Effector CD4-positive, alpha-beta T cell (primary cell): ENCODE measurements around the gene FIGLA.
"Not testable (repeated sequence)": the region's sequence is repeated elsewhere in the genome, so short reads cannot be mapped to it uniquely, and the experiment has no call there.

Experiments
- DNase-seq: peaks from one replicate; pipeline ENCODE4 v3.0.0-alpha.2; 2020

Gene FIGLA

DNA sequence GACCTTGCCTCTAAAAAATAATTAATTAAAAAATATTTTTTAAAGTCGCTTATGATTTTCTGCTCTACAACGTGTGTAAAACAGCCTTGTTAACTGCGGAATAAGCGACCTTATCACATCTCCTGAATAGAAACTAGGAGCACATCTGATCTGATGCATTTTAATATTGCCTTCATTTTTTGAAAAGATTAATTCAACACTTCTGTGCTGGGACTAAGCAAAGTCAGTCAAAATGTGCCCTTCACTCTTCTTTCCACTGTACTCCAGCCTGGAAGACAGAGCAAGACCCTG lies 17.3 kb upstream of the FIGLA start:
- no peak for DNase-seq

DNA sequence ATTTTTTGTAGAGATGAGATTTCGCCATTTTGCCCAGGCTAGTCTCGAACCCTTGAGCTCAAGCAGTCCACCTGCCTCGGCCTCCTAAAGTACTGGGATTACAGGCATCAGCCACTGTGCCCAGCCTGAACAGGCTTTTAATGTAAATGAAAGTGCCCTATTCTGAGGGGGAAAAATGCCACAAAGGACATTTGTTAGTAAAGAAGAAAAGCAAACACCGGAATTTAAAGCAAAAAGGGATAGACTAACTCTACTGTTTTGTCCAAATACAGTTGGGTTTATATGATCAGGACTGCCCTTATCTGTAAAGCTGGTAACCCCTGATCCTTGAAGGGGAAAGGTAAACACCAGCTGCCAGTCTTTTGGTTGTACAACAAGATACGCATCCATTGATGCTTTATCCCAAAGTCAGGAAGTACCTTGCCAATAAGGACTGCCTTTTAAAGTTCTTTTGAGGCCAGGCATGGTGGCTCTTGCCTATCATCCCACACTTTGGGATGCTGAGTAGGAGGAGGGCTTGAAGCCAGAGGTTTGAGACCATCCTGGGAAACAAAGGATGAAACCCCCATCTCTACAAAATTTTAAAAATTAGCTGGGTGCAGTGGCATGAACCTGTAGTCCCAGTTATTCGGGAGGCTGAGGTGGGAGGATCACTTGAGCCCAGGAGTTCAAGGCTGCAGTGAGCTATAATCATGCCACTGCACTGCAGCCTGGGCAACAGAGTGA lies 16.8 kb upstream of the FIGLA start:
- DNase-seq, result no peak

DNA sequence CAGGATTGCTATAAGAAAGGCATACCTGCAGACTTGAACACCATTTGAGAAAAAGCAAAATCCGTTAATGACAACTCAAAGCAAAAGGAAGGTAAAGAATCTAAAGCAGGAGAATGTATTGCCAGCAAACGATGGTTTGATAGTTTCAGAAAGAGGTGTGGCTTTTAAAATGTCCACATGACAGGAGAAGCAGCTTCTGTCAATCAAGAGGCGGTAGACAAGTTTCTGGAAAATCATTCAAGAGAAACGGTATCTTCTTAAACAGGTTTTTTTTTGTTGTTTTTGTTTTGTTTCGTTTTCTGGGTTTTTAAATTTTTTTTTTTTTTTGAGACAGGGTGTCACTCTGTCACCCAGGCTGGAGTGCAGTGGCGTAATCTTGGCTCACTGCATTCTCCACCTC lies 16.2 kb upstream of the FIGLA start:
- no peak for DNase-seq

DNA sequence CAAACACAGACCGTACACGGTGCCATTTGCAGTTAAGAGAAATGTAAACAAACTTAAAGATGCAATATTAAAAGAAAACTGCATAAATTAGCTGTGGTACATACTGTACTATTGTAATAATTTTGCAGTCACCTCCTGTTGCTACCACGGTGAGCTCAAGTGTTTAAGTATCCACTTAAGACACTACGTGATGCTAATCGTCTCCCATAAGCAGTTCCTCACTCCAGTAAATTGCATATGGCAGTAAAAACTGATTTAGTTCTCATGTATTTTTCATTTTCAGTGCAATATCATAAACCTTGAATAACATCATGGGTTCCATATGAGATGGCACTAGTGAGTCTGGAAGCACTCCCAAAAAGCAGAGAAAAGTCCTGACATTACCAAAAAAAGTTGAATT lies 15.6 kb upstream of the FIGLA start:
- DNase-seq, result no peak

DNA sequence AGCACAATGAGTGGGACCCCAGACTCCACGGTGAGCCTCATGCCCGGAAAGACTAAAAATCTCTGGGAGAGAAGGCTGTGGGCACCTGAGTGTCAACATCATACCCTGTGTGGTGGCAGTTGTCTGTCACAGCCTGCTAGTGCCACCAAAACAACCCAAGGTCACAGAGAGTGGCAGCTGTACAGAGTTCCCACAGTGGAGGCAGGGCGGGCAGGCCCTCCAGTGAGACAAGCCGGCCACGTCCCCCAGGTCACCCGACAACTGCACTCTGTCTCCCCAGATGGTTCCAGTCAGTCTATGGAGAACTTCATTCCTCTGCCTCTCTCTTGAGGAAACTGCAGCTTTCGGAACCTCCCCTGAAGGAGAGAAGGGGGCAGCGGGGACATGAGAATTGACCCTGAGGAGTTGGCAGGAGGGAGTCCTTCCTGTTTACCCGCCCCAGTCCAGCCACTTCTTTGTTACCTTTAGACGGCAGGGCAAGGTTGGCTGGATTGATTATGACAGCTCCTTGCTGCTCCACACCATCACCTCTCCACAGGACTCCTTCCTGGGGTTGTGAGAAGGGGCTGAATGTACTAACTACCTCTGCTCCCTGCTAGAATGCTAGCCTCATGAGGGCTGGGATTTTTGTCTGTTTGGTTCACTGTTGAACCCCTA lies 11.3 kb upstream of the FIGLA start:
- DNase-seq, result no peak

DNA sequence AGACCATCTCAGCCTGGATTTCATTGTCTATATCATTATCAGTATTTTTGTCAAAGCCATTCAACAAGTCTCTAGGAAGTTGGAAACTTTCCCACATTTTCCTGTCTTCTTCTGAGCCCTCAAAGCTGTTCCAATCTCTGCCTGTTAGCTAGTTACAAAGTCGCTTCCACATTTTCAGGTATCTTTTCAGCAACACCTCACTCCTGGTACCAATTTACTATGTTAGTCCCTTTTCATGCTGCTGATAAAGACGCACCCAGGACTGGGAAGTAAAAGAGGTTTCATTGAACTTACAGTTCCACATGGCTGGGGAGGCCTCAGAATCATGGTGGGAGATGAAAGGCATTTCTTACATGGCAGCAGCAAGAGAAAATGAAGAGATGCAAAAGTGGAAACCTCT lies 9.3 kb upstream of the FIGLA start:
- no peak for DNase-seq

DNA sequence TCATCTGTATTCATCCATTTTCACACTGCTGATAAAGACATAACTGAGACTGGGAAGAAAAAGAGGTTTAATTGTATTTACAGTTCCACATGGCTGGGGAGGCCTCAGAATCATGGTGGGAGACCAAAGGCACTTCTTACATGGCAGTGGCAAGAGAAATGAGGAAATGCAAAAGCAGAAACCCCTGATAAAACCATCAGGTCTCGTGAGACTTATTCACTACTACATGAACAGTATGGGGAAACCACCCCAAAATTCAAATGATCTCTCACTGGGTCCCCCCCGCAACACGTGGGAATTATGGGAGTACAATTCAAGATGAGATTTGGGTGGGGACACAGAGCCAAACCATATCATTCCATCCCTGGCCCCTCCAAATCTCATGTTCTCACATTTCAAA lies 7.6 kb upstream of the FIGLA start:
- not testable (repeated sequence) for DNase-seq

DNA sequence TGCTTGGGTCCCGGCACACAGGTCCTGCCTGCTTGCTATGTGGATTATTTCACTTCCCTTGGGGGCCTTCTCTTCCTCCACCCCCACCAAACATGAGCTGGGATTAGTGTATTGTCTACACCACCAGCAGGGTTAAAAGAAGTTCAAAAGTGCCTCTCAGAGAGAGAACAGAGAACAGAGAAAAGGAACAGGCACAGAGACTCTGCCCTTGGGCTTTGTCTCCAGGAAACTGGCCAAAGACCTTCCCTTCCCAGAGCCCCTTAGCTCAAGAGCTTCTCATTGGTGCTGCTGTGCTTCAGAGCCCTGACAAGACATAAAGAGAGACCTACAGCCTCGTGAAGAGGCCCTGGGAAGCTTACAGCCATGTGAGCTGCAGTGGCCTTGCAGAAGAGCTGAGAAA lies 7.1 kb upstream of the FIGLA start:
- no peak for DNase-seq

DNA sequence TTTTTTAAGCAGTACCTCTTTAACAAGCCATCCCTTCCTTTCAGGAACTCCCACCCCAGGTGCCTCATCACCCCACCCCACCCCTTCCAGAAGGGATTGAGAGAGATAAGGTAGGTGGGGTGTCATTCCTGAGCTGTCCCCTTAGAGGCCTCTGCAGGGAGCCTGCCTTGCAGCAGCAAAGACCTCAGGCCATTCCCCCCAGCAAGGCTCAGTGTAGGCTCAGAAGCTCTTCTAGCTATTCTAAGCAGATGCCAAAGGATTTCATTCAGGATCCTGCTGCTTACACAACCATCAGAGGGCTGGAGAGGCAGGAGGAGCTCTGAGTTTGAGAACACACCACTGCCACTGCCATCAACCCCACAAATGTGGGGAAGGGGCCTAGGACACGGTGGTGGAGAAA lies 5.8 kb upstream of the FIGLA start:
- no peak for DNase-seq

DNA sequence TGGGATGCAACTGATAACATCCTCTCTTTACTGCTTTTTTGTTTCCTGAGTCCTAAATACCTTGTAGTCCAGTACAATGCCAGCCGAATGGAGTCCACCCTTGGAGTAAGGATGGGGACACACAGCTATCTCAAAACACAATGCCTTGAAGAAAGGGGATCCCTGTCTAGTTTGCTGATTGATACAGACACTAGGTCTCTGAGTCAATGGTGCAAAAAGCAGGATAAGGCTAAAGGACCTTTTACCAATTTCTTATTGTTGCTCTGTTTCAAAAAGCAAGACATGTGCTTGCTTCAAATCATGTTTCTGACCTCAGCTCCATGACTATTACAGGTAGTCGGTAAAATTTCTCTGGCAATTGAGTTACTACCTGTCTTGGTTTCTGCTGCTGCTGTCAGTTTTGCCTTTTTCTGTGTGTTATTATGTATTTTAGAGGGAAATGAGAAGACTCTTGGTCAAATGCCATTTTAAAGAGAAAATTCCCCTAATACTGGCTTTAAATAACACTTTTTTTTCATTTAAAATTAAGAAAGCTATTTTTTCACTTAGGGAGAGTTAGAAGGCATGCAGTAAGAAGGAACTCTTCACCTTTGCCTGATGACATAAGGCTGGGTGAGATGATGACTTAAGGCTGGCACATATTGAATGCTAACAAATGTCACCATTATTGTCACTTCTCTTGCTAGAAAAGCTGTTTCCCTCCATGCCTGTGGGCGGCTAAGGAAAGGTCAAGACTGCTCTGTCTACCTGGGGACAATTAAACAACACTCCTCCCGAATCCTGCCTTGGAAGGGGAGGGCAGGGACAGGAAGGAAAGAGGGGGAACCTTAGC lies 4.9 kb upstream of the FIGLA start:
- DNase-seq, result no peak

DNA sequence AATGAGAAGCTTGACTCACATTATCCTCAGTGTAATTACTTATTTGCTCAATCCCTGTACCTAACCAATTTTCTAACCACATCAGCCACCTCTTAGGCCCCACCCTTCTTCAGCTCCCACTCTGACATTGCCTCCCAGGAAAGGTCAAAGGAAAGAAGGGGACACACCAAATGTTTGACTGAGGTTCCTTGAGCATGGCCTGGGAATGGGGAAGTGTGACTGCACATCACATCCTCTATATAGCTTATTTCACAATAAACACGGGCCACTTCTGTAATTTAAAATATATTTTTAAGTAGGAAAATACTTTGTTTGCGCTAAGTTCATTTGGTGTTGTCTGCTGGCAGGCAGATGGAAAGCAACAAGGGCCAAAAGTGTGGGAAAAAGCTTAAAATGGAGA lies 3.0 kb upstream of the FIGLA start:
- no peak for DNase-seq

DNA sequence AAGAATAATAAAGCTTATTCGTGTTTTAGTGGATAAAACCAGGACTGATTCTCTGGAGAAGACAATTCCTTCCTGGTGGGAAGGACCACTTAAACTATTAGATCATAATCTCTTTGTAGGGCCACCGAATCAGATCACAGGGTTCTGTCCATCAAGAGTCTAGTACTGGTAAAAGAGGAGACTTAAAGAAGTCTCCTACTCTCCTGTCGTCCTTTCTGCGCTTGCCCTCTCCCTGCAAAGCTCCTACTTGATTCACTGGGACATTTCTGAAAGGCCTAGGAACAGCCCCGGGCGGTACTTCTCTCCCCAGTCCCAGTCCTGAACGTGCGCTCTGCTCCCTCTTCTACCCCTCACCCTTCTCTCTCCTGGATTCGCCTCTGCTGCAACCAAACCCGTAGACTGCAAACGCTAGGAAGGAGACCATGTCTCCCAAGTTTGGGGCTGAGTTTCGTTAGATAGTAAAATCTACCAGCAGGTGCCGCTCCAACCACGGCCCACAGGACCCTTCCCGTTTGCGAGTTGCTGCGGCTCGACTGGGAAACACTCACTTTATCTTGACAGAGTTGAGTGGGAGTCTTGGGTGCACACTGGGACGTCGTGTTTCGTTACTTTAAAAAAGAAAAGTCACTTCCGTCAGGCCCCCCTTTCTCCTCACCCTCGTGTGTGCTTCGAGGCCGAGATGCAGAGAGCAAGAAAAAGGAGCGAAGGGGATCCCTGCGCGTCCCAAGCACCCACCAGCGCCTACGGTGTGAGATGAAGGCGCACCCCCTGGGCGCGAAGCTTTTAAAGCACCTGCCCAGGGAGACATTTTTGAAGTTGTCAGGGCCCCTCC lies 923 bp downstream of the FIGLA start:
- DNase-seq, result peak; percentile 12

DNA sequence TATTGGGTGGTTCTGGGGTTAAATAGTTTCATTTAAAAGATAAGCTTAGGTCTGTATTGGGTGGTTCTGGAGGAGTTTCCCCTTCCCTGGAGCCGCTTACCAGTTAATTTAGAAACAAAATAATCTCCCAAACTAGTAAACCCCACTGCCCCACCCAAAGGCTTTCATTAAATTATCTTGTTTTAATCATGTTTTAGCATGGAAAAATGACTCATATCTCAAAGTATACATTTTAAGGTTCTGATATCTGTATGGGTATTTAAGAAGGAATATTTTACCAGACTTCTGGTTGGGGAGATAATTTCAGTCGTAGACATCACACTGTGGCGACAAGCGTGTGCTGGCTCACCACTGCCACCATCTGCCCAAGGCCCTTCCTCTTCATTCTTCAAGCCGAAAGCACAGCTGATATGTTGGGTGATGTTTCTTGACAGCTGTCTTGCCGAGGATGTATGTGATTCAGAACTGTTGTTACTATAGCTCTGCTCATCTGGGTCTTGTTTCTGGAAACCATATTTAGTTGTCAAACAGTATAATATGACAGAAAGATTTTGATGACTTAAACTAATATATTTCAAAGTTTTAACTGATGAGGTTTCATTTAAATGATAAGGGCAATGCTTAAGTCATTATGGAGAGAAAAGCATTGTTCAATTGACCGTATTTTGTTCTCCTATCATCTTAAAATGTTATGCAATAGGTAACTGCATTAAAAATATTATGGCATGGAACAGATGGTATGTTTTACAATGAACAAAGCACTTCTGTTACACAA lies 5.1 kb downstream of the FIGLA start:
- no peak for DNase-seq

DNA sequence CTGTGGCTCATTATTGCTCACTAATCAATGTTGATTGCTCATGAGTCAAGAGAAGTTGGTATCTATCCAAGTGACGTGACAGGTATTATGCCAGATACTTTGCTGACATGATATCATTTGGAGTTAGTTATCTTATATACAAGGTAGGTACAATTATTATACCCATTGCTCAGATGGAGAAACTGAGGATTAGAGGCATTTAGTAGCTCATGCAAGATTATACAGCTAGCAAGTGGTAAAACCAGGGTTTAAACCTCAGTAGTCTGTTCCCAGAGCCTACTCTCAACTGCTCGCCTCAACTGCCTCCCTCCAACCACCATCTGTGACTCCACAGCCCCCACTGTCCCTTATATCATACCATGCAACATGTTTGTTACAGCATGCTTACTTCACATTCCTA lies 6.1 kb downstream of the FIGLA start:
- DNase-seq, result no peak

DNA sequence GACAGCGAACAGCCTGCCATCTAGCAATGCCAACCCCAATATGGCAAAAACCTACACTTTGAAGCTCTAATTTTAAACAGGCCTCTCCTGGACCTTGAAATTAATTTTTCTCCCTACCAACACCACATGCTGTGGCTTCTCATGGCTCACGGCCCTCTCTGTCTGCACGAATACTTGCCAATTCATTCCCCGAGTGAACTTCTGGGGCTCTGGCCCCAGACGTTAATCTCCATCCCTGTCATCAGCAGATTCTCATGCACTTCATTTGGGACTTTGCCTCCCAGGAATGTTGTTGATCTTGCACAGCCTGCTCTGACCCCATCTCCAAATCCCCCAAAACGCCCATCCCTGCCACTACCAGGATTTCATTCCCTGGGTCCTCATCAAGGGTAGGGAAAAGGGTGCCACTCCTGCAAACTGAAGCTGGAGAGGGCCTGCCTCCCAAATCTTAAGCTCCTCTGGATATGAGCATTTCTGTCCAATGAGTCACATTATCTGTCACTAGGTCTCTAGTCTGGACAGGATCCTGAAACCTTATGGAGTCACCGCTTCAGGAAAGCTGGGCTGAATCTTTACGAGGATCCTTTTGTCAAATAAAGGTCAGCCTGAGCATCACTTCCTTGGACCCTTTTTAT lies 10.4 kb downstream of the FIGLA start:
- no peak for DNase-seq

DNA sequence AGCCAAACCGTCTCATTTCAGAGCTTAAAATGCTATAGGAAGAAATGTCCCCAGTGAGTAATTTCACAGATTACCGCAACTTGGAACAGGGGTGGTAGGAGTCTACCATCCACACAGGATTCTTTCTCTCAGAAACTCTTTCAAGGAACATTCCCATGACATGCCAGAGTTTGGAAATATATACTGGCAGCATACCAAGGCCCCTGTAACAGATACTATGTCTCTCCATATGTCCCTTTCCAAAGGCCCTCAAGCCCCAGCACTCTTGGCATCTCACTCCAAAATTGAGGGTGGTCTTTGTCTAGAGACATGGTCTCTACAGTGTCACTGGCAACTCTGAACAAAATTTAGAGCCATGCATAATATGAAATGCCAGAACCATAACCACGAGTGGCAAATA lies 11.0 kb downstream of the FIGLA start:
- DNase-seq, result no peak

DNA sequence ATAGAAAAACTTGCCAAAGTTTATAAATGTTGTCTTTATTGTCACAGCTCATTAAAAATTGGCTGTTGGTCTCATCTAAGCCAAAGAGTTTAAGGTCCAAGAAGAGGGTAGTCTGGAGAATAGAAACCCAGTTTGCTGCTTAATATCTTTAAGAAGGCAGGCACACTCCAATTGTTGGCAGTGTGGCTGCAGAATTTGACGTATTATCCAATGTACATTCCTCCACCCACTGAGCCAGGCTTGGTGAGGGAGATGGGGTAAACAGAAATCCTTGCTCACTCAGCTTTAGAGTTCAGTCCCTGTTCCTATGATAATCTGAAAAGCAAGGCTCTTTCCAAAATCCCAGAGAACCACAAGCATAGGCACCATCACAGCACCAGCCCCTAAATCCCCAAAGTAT lies 11.8 kb downstream of the FIGLA start:
- DNase-seq, result no peak

DNA sequence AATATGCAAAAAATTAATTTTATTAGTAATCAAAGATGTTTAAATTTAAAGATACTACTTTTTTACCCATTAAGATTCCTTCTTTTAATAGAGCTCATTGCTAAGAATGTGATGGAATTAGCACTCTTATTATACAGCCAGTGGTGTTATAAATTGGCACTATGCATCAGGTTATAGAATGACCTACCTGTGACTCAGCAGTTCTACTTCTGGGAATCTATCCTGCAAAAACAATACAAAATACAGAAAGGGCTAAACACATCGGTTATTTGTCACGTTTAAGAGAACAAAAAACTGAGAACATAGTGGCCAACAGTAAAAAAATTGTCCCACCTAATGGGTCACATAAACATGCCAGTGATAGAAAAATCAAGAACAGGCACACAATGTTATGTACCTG lies 13.0 kb downstream of the FIGLA start:
- DNase-seq, result no peak

DNA sequence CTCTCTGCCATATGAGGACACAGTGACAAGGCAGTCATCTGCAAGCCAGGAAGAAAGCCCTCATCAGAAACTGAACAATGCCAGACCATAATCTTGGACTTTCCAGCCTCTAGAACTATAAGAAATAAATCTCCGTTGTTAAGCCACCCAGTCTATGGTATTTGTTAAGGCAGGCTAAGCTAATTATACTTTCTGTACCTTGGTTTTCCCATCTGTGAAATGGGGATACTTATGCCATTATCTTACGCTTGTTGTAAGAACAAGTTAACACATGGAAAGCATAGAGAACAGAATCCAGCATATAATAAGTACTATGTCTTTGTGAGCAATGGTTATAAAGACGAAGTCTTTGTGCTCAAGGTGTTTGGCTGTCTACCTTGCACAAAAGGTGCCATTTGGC lies 14.2 kb downstream of the FIGLA start:
- no peak for DNase-seq

DNA sequence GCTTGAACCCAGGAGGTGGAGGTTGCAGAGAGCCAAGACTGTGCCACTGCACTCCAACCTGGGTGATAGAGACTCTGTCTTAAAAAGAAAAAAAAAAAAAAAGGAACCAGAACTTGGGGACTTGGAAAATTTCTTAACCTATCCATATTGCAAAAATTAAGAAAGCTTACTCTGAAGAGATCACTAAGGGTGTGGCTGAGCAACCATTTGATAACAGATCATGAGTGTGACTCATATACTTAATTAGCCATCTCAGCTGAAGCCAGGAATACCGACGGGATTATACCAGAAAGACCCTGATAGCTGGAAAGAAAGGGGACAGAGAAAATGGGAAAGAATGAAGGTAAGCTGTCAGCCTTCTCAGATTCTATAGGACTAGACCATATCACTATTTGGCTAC lies 15.3 kb downstream of the FIGLA start:
- no peak for DNase-seq

DNA sequence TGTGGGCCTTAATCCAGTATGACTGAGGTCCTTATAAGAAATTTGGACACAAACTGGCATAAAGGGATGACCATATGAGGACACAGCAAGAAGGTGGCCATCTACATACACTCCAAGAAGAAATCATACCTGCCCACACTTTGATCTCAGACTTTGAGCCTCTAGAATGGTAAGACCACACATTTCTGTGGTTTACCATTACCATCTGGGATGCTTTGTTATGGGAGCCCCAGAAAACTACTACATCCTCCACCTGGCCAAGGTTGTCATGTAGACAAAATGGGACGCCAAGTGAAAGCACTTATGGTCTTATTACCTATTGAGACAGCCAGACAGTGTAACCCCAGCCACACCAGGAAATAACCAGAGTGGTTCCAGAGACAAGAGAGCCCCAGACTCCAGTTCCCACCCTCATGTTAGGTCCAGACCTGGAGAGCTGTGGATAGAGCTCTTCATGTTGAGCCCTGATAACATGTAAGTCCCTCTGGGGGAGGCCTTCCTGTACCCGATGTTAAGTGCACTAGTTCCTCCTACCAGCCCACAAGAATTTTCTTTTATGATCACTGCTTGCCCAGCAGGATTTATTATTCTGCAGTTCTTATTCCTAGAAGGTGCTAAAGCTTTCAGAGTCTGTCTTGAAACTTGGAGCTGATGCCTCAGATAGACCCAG lies 17.8 kb downstream of the FIGLA start:
- no peak for DNase-seq
